Fibroblast of lung (primary cell): Measurements from ENCODE around the gene DLGAP1.

Experiments used
- EZH2 ChIP-seq: IDR thresholded peaks from 2 replicates; pipeline ENCODE4 v1.5.1; 2012; ENCODE audit warnings: low read length, control low read depth, mild to moderate bottlenecking; ENCODE audit errors: missing control alignments
- TF ChIP-seq, protein P1 (sequence below), 2 donors: IDR thresholded peaks in 1 of 2; conservative IDR thresholded peaks in 1 of 2; 1 replicate in 1 of 2; 2 replicates in 1 of 2; pipeline ENCODE4 v1.5.1; 2011 to 2012; ENCODE audit warnings: low read length in 2 of 2, control low read depth in 1 of 2, inconsistent platforms in 1 of 2, low read depth in 1 of 2, mild to moderate bottlenecking in 1 of 2

DNA sequence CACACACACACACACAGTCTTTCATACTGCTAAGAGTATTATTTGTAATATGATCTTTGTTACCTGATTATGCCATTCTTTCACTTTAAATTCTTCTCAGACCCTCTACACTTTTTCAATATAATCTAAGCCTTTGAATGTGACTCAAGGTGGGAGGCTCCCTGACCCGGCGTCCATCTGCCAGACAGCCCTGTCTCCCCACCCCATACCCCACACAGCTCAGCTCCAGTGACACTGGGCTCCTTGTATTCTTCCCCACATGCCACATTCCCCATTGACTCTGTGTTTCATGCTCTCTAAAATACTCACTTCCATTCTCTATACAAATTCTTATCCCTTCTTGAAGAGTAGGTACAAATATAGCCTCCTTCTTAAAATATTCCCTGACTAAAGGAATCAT is 563.0 kb downstream of the DLGAP1 start:
- TF ChIP-seq, protein P1, sequence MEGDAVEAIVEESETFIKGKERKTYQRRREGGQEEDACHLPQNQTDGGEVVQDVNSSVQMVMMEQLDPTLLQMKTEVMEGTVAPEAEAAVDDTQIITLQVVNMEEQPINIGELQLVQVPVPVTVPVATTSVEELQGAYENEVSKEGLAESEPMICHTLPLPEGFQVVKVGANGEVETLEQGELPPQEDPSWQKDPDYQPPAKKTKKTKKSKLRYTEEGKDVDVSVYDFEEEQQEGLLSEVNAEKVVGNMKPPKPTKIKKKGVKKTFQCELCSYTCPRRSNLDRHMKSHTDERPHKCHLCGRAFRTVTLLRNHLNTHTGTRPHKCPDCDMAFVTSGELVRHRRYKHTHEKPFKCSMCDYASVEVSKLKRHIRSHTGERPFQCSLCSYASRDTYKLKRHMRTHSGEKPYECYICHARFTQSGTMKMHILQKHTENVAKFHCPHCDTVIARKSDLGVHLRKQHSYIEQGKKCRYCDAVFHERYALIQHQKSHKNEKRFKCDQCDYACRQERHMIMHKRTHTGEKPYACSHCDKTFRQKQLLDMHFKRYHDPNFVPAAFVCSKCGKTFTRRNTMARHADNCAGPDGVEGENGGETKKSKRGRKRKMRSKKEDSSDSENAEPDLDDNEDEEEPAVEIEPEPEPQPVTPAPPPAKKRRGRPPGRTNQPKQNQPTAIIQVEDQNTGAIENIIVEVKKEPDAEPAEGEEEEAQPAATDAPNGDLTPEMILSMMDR (conservative IDR thresholded peaks at IDR 0.05 in 1 of 2, IDR thresholded peaks at IDR 0.05 in 1 of 2; ENCODE audit: low read depth in 1 of 2, low read length in 2 of 2) = no peak
- no peak for TF ChIP-seq EZH2
